ELF-1 (cell line): ENCODE measurements around the gene BIN2.
"Not testable (repeated sequence)": the region's sequence is repeated elsewhere in the genome, so short reads cannot be mapped to it uniquely, and the experiment has no call there.

ENCODE experiments used
- DNase-seq: peaks from one replicate; pipeline ENCODE4 v3.0.0-alpha.2; 2016; ENCODE audit warnings: low read depth, low spot score

BIN2 gene

DNA sequence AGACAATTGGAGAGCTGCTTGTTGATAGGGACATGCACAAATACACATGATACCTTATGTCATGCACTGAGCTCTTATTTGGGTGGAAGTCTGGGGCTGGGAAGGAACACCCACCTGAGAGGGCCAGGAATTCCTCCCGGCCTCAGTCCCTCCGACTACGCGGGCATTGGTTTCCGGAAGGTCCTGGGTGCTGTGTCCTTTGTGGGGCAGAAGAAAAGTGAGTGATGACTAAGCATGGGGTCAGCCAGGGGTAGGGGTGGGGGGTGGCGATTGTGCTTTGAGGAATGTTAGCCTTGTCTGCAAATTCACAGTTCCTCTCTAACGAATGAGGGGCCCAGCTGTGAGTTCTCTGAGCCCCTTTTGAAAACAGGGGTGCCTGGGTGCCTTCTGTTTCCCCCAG lies 21.7 kb upstream of the BIN2 start:
- no peak for DNase-seq

DNA sequence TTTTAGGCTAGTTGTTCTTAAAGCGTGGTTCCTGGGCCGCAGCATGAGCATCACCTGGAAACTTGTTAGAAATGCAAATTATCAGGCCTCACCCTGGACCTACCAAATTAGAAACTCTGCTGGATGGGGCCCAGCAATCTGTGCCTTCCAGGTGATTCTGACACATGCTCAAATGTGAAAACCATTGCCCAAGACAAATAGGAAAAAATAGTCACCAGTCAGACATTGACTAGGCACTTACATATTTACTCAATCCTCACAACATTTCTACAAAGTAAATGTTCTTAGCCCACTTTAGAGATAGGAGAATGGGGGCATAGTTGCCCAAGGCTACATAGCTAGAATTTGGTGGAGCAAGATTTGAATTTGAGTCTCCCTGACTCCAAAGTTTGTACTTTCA lies 19.2 kb upstream of the BIN2 start:
- DNase-seq = no peak

DNA sequence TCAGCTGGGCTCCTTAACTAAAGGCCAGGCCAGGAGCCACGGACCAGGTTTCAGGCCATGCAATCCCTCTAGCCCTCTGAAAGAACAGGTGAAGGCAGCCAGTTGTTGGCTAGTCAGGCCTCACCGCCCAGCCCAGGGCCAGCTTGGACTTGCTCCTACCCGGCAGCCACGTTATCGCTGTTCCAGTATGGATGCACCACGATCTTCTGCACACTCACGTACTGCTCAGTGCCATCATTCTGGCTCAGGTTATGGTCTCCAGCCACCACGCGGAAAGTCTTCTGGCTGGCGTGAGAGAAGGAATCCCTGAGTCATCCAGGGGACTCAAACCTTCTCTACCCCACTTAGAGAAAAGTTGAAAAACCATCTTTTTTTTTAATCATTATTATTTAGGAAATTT lies 18.4 kb upstream of the BIN2 start:
- DNase-seq = no peak

DNA sequence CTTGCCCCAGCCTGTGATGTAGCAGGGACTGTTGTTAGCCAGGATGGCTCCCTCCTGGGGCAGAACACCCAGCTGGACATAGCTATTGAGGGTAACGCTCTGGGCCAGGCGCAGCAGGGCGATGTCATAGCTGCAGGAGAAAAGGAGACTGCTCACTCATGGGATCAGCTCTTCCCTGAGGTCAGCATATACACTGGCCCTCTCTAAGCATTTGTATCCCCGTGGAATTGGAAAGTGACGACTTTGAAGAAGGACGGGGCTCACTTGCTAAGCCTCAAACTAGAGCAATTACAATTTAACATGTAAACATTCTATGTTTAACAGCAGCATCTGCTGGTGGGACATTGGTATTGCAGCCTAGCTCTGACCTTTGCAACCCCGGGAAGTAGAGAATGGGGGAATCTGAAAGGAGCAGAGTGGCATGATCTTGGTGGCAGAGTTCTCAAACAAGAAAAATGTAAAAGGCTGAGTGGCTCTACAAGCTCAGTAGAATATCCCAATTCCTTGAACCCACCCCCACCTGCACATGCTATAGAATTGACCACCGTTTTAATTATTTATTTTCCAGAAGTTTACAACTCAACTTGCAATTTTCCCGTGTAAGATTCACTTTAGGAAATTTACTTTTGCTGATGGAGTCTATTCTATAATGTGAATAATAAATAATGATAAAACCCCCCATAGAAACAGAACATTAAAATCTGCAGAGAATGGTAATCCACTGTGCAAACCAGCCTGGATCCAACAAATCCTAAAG lies 17.5 kb upstream of the BIN2 start:
- peak; percentile 84 for DNase-seq

DNA sequence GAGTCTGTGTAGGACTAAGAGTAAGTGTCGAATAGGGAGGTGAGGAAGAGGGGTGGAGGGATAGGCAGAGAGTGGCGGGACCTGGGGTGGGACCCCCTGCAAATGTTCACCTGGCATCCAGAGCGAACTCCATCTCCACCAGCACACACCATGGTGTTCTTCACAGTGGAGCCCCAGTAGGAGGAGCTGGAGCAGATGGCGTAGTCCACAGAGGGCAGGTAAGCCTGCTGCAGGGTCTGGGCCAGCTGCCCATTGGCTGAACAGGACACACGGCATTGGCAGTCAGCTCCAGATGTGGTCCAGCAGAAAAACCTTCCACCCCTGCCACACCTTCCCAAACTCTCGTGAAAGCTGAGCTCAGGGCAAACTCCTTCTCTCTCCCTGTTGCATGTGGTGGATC lies 15.8 kb upstream of the BIN2 start:
- no peak for DNase-seq

DNA sequence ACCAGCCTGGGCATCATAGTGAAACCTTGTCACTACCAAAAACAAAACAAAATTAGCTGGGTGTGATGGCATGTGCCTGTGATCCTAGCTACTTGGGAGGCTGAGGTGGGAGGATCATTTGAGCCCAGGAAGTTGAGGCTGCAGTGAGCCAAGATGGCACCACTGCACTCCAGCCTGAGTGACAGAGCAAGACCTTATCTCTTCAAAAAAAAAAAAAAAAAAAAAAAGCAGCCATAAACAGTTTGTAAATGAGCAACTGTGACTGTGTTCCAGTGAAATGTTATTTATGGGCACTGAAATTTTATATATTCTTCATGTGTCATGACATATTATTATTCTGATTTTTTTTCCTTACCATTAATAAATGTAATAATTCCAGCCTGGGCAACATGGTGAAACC lies 13.4 kb upstream of the BIN2 start:
- DNase-seq = not testable (repeated sequence)

DNA sequence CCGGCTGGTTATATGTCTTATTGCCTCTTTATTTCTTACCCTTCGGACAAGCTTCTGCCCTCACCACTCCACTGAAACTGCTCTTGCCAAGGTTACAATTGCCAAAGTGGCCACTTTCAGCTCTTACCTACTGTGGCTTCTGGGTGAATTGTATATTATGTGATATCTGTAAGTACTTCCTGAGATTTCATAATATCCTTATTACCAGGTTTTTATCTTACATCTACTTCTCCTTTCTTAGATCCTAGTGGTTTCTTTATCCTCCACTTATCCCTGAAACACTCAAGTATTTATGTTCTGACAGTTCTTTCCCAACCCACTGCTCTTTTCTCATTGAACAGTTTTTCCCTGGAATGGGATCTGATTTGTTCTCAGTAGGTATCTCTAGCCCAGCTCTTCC lies 12.0 kb upstream of the BIN2 start:
- no peak for DNase-seq

DNA sequence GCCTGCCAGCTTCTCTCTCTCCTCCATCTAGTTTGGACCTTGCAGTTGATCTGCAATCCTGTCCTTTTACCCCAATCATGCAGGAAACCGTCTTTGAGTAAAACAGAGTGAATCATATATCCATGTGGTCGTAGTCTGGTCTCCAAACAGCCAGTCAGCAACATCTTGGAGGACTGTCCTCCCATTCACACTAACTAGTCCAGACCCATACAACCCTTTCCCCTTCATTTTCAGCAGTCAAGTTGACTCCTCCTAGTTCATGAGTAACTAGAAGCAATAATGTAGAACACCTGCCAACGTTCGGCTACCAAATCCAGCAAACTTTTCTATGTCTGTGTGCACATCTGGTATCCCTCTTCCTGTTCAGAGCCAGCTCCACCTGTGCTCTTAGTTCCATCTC lies 10.8 kb upstream of the BIN2 start:
- no peak for DNase-seq

DNA sequence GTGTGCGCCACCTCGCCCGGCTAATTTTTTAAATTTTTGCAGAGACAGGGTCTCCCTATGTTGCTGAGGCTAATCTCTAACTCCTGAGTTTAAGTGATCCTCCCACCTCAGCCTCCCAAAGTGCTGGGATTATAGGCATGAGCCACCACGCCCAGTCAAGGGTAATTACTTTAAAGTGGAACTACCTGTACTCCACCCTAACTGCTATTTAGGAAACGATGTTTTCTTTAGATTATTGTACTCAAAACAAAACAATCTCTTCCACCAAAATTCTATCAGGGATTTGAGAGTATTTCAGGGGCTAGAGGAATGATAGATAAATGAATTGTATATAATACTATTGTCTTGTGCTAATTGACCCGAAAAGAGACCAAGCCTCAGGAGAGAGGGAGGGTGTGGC lies 9.6 kb upstream of the BIN2 start:
- no peak for DNase-seq

DNA sequence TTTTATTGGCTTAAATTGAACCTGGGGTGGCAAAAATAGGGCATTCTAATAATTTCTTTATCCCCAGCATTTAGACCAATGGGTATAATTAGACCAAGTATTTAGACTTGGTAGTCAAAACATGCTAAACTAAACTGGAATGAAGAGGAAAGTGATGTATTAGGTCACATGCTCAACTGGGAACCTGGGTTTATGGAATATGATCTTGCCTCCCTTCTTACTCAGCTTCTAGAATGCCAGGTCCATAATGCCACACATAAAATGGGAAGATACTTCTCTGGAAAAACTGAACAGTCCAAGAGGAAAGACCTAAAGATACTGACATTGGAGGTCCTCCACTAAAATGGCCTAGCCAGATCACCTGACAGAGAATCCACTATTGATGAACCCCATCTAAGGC lies 6.2 kb upstream of the BIN2 start:
- DNase-seq = no peak

DNA sequence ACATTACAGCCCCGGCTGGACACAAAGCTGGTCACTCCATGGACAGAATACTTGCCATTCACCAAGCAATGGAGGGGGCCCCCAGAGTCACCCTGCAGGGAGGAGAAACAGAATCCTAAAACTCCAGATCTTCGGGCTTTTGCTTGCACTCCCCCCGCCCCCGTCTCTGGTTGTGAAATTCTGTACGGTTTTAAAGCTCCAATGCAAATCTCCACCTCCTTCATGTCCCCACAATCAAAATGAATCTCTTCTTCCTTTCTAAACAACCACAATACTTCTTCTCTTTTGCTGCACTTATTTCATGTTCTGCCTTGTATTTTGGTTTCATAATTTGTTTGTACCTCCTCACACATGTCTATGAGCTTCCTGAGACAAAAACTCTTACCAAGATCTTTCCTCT lies 5.8 kb upstream of the BIN2 start:
- DNase-seq = no peak

DNA sequence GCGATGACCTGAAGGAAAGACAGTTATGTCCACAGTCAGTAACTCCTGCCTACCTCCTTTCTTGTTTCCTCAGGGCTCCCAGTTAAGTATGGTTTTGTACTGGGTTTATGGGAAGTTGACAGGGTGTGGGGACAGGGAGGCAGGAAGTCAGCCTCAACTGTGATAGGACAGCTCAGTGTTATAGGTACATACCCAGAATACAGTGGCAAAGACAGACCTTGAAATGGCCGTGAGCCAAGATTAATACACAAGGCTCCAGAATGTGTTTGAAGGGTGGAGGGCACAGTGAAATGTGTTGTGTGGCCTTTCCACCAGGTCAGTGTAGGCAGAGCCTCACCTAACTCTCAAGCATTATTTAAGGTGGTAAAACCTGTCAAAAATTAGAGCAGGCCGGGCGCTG lies 4.6 kb upstream of the BIN2 start:
- no peak for DNase-seq

DNA sequence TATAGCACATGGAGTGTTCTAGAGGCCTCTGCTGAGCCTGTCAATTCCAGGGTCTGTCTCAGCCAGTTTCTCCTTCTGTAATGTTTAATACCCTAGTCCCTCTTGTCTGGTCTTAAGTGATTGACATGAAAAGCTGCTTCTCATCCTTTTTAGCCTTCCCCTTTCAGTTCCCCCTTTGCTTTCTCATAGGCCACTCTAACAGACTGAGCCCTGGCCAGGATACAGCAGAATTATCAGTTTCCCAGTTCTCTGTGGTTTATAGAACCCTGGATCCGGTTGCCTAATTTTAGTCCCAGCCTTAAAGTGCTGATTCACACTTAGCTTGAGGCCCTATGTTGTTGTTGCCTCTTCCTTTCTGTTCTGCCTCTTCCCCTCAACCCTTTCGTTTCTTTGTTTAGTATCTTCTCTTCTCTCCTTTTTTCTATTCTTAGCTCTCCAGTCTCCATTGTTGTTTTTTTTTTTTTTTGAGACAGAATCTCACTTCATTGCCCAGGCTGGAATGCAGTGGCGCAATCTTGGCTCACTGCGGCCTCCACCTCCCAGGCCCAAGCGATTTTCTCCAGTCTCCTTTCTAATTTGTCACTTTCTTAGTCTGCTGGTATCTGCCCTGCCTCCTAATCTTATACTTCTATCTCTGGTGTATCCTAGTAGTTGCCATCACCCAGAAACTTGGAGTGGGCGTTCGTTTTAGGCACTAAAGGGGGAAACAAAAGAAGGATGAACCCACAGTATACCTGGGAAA lies 2.9 kb upstream of the BIN2 start:
- peak; percentile 53 for DNase-seq

DNA sequence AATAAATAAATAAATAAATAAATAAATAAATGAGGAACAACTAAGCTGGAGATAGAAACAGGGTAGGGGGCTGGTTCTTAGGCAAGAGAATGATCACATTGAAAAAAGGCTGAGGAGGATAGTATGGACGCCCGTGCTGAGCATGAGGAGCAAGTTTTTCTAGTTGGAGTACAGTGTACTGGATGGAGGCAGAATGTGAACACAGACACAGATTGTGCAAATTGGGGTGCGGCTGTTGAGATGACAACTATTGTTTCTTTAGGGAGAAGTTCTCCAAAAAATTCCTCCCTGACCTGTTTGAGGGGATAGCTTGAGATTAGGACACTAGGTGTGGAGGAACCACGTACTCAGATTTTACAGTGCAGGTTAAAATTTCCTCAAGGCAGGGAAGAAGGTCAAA lies 979 bp upstream of the BIN2 start:
- DNase-seq = no peak

DNA sequence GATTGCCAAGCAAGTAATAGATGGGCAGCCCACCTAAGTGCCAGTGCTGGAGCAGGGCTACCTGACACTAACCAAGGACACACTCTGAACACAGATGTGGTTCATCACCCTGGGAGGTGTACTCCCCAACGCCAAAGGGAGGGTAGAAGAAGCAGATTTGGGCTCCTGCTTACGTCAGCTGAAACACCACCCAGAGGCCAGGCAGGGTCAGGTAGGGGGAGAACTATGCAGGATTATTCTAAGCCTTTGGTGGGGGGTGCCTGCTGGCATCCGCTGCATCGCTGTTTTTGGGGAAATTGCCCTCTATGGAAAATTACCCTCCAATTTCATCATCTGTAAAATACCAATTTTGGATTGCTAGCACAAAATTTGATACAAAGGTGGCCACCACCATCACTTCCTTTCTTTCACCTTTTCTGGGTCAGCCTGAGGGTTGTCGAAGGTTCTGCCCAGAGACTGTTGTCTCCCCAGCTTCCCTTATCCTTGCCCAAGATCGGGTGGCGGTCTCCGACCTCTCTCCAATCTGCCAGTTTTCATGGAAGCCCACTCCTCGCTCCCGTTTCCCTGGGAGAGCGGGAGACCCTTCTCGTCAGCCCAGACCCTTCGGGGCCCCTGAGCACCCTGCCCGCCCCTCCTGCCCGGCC lies 535 bp downstream of the BIN2 start:
- no peak for DNase-seq

DNA sequence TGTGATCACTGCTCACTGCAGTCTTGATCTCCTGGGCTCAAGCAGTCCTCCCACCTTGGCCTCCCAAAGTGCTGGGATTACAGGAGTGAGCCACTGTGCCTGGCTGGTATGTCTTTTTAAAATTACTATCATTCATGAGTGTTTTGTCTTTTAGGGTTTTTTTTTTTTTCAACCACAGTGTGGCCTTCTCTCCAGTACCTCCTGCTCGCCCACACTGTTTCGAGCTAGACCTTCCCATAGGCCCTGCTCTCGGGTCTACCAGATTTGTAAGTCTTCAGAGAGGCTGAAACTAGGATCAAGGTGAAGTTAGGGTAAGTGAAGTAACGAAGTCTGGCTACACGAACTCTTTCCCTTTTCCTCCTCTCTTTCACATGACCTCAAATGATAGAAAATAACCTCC lies 1.5 kb downstream of the BIN2 start:
- DNase-seq = no peak

DNA sequence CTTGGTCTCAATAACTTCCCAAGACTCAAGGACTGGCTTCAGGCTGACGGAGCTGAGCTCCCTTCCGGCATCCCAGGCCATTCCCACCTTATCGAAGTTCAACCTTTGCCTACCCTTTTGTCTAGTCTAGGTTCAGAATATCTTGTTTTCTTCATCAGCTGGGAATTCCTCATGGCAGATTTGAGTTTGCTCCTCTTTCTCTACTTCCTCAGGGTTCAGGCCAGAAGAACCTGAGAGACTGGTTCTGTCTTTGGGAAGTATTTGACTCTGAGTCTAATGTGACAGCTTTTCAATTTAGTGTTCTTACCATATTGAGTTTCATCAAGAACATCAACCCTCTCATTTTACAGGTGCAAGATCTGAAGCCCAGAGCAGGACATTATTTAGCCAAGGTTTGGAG lies 2.1 kb downstream of the BIN2 start:
- peak; percentile 41 for DNase-seq

DNA sequence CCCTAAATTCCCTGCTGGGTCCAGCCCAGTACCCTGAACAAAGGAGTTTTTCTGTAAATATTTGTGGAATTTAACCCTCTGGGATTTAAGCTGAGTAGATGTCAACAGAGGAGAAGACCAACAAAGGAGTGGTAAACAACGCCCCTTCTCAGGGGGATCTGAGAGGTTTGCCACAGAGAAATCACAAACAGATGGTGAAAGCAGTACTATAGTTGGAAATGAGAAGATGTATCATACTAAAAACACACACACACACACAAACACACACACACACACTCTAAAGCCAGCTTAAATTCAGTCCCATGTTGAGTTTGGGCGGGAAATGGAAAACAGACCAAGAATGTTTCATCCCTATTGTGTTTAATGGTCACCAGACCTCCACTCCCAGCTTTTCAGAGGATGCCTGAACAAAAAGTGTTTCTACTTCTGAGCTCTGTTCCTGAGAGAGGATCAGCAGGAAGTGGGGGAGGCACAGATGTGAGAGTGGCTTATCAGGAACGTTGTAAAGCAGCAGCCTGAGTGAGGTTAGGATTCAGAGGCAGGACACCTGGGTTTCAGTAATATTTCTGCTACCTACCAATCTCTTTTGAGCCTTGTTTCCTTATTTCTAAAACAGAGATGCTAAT lies 3.2 kb downstream of the BIN2 start:
- peak; percentile 88 for DNase-seq

DNA sequence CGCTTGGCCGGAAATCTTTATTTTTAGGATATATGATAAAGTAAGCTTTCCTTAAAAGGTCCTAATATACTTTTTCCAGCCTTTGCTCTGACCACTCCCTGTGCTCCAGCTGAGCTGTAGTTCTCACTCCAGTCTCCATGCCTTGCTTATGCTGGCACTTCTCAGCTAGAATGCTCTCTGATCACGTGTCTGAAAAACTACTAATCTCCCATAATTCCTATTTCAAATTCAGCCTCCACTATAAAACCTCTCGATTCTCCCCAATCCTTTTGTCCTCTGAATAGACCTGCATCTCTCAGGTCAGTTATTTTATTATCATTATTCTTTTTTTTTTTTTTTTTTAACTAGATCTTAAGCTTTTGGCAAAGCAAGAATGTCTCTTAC lies 3.7 kb downstream of the BIN2 start:
- DNase-seq = peak; percentile 51

DNA sequence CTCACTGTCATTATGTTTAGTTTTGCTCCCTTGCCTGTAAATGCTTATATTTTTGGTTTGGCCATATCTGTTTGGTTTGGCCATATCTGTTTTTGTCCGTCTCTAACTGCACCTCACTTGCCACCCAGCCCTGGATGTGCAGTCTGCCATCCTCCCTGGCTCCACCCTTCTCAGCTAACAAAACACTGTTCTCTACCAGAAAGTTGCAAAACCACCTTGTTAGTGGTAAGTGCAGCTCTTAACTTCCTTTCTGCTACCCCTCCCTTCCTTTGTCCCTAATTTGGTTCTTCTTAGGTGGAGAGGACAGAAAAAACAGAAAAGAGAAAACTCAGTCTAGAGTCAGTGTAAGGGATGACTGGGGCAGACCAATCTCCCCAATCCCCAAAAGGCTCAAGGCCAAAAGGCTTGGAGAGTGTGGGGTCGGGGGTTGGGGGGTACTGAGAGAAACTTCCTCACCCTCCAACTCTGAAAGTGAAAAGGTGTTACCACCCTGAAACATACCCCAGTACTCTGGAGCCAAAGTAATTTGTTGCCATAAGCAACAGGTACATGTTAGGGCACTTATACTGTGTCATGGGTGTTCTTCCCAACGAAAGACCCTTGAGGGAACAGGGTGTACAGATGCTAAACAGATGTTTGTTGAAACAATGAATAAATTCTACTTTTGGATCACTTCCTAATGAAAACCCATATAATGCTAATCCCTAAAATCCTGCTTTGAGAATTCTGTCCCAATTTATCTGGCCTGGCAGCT lies 5.0 kb downstream of the BIN2 start:
- DNase-seq = no peak

DNA sequence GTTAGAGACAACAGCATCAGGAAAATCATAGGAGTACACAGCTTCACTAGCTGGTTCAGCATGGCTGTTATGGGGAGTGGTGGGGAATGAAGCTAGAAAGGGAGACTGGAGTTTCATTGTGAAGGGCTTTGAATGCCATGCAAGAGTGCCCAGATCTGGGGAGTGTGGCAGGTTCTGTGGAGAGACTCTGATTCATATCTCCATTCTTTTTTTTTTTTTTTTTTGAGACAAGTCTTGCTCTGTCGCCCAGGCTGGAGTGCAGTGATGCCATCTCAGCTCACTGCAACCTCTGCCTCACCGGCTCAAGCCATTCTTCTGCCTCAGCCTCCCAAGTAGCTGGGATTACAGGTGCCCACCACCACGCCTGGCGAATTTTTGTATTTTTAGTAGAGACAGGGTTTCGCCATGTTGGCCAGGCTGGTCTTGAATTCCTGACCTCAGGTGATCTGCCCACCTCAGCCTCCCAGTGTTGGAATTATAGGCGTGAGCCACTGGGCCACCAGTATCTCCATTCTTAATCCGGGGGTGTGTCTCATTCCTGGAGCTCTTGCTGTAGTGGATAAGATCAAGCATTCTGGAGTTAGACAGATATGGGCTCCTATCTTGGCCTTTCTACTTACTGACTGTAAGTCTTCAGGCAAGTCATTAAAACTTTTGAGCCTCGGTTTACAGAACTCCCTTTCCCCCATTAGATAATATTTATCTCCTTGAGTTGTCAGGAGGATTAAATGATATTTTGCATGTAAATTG lies 5.7 kb downstream of the BIN2 start:
- peak; percentile 54 for DNase-seq
